ENCODE results near the gene VRK1.

DNA sequence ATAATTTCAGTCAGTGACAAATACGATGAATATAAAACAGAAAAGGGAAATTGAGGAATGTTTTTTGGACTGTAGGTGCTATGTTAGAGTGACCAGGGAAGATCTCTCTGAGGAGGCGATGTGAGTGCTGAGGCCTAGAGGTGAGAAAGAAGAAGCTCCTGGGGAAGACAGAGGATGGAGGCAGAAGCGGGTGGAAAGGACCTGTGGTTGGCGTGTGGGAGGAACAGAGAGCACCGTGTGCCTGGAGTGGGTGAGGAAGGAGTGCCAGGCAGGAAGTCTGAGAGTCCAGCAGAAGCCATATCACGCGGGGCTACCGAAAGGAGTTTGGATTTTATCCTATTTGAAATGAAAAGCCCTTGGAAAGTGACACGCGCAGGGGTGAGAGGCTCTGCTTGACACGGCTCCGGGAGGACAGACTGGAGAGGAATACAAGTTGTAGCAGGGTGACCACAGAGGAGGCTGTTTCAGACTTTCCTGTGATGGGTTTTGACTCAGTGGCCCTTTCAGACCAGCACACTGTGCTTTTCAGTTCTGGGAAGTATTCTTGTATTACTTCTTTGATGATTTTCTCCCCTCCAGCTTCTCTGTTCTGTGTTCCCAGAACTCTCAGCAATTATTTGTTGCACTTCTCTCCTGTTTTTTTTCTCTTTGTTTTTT, 96.9 kb downstream of the VRK1 start:
- TF ChIP-seq GABPA (IDR thresholded peaks at IDR 0.05; ENCODE audit: borderline replicate concordance, insufficient read depth, low read length) (no peak), USF2 (IDR thresholded peaks at IDR 0.05; ENCODE audit: low read length) (no peak), JUND (IDR thresholded peaks at IDR 0.05; ENCODE audit: low read length) (no peak), EZH2 (IDR thresholded peaks at IDR 0.05; ENCODE audit: low read depth, low read length, severe bottlenecking) (no peak), CEBPB (IDR thresholded peaks at IDR 0.05; ENCODE audit: low read depth, low read length) (no peak)
- TF ChIP-seq, protein P1, sequence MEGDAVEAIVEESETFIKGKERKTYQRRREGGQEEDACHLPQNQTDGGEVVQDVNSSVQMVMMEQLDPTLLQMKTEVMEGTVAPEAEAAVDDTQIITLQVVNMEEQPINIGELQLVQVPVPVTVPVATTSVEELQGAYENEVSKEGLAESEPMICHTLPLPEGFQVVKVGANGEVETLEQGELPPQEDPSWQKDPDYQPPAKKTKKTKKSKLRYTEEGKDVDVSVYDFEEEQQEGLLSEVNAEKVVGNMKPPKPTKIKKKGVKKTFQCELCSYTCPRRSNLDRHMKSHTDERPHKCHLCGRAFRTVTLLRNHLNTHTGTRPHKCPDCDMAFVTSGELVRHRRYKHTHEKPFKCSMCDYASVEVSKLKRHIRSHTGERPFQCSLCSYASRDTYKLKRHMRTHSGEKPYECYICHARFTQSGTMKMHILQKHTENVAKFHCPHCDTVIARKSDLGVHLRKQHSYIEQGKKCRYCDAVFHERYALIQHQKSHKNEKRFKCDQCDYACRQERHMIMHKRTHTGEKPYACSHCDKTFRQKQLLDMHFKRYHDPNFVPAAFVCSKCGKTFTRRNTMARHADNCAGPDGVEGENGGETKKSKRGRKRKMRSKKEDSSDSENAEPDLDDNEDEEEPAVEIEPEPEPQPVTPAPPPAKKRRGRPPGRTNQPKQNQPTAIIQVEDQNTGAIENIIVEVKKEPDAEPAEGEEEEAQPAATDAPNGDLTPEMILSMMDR (IDR thresholded peaks at IDR 0.05; ENCODE audit: control extremely low read depth in 1 of 3, insufficient read depth in 1 of 3, low read depth in 1 of 3, low read length in 3 of 3) = no peak

Measured in H1 (cell line).